ENCODE data around the gene KLHL28.

KLHL28 gene

GRCh38 chr14:44959538-44959937, 2.2 kb downstream of the KLHL28 start:
- DNase-seq = no peak

- no peak for DNase-seq
These were observed 4.9 kb downstream of the KLHL28 start for GRCh38 chr14:44956866-44957265.

- DNase-seq = no peak
These were observed 6.2 kb downstream of the KLHL28 start for GRCh38 chr14:44955528-44955927.

- DNase-seq = no peak
These were observed 7.0 kb downstream of the KLHL28 start for GRCh38 chr14:44954750-44955149.

GRCh38 chr14:44952391-44953110, 9.2 kb downstream of the KLHL28 start:
- no peak for DNase-seq

GRCh38 chr14:44951051-44951450, 10.7 kb downstream of the KLHL28 start:
- DNase-seq = no peak

- DNase-seq = no peak
These were observed 16.5 kb downstream of the KLHL28 start for GRCh38 chr14:44945264-44945663.

- no peak for DNase-seq
These were observed 17.6 kb downstream of the KLHL28 start for GRCh38 chr14:44944107-44944506.

- DNase-seq = no peak
These were observed 19.3 kb downstream of the KLHL28 start for GRCh38 chr14:44942436-44942835.

GRCh38 chr14:44941591-44941990, 20.2 kb downstream of the KLHL28 start:
- DNase-seq = no peak

GRCh38 chr14:44940944-44941343, 20.8 kb downstream of the KLHL28 start:
- DNase-seq = no peak

- DNase-seq = no peak
These were observed 21.5 kb downstream of the KLHL28 start for GRCh38 chr14:44940211-44940610.

- no peak for DNase-seq
These were observed 24.2 kb downstream of the KLHL28 start for GRCh38 chr14:44937547-44937946.

GRCh38 chr14:44935155-44935554, 26.6 kb downstream of the KLHL28 start:
- no peak for DNase-seq

- DNase-seq = no peak
These were observed 33.0 kb downstream of the KLHL28 start for GRCh38 chr14:44928793-44929192.

GRCh38 chr14:44914849-44915248, 46.9 kb downstream of the KLHL28 start:
- DNase-seq = no peak

GRCh38 chr14:44912041-44912869, 49.5 kb downstream of the KLHL28 start:
- DNase-seq = no peak

GRCh38 chr14:44910821-44911220, 50.9 kb downstream of the KLHL28 start:
- DNase-seq = no peak

- no peak for DNase-seq
These were observed 60.1 kb downstream of the KLHL28 start for GRCh38 chr14:44901696-44902095.

- no peak for DNase-seq
These were observed 63.2 kb downstream of the KLHL28 start for GRCh38 chr14:44898551-44898950.

GRCh38 chr14:44897845-44898151, 63.9 kb downstream of the KLHL28 start:
- no peak for DNase-seq

GRCh38 chr14:44897041-44897844, 64.5 kb downstream of the KLHL28 start:
- peak; percentile 97 to 98 for DNase-seq

GRCh38 chr14:44896275-44897040, 65.3 kb downstream of the KLHL28 start:
- DNase-seq = no peak

Data from stimulated activated CD4-positive, alpha-beta T cell treated with anti-CD3 and anti-CD28 coated beads, Interleukin-2, amount 100 ng/mL, for 48 hours (primary cell).